IPS-18a (cell line): Measurements from ENCODE around the gene GCA.

Experiments
- H3K27ac ChIP-seq: one replicate; pipeline ENCODE4 v1.5.1; 2013; ENCODE audit warnings: low read length
- H3K27me3 ChIP-seq: one replicate; pipeline ENCODE4 v1.6.1; 2013; ENCODE audit warnings: mild to moderate bottlenecking, low read length; ENCODE audit not compliant: control insufficient read depth, insufficient read depth
- H3K36me3 ChIP-seq: one replicate; pipeline ENCODE4 v1.6.1; 2013; ENCODE audit warnings: low read depth, low read length; ENCODE audit not compliant: control insufficient read depth
- H3K4me1 ChIP-seq: one replicate; pipeline ENCODE4 v1.6.1; 2013; ENCODE audit warnings: low read depth, low read length; ENCODE audit not compliant: control insufficient read depth
- H3K4me3 ChIP-seq: one replicate; pipeline ENCODE4 v1.5.1; 2013; ENCODE audit warnings: low read length
- H3K9ac ChIP-seq: one replicate; pipeline ENCODE4 v1.6.1; 2013; ENCODE audit warnings: mild to moderate bottlenecking, low read length, moderate library complexity
- H3K9me3 ChIP-seq: one replicate; pipeline ENCODE4 v1.6.1; 2013; ENCODE audit warnings: low read depth, low read length; ENCODE audit not compliant: control insufficient read depth

The GCA gene

GRCh38 chr2:162316590-162316989 lies 27.3 kb upstream of the GCA start:
- Histone ChIP-seq H3K36me3 (no peaks in the 10 kb centered on the region), H3K4me3 (no peak overlapping the region), H3K27ac (no peak overlapping the region), H3K27me3 (peaks cover 26% of the 10 kb centered on the region), H3K9me3 (no peaks in the 10 kb centered on the region), H3K4me1 (peaks cover 15% of the 10 kb centered on the region), H3K9ac (no peak overlapping the region)

- Histone ChIP-seq H3K9me3 (no peaks in the 10 kb centered on the region), H3K9ac (no peak overlapping the region), H3K4me3 (peak overlapping the region; percentile 72), H3K27ac (no peak overlapping the region), H3K27me3 (peaks cover 26% of the 10 kb centered on the region), H3K36me3 (no peaks in the 10 kb centered on the region), H3K4me1 (peaks cover 15% of the 10 kb centered on the region)
These were observed 26.7 kb upstream of the GCA start for GRCh38 chr2:162317058-162317742.

GRCh38 chr2:162317861-162318327 lies 26.0 kb upstream of the GCA start:
- H3K4me3 ChIP-seq: peak overlapping the region; percentile 72
- peaks cover 26% of the 10 kb centered on the region for H3K27me3 ChIP-seq
- H3K4me1 ChIP-seq: peaks cover 15% of the 10 kb centered on the region
- H3K36me3 ChIP-seq: no peaks in the 10 kb centered on the region
- H3K27ac ChIP-seq: no peak overlapping the region
- no peak overlapping the region for H3K9ac ChIP-seq
- no peaks in the 10 kb centered on the region for H3K9me3 ChIP-seq

GRCh38 chr2:162318328-162319180 lies 25.4 kb upstream of the GCA start, which contains the start of gene IFIH1:
Gene IFIH1 (minus strand): TSS chr2:162318684. CDS start chr2:162318307, 377 bp downstream.
- Histone ChIP-seq H3K9ac (peak within 1 kb of the TSS; percentile 31), H3K9me3 (no peaks in the 10 kb centered on the region), H3K36me3 (no peaks in the 10 kb centered on the region), H3K27ac (no peak within 1 kb of the TSS), H3K4me3 (peak within 1 kb of the TSS; percentile 72), H3K27me3 (peaks cover 26% of the 10 kb centered on the region), H3K4me1 (peaks cover 15% of the 10 kb centered on the region)

GRCh38 chr2:162320864-162321517 lies 22.9 kb upstream of the GCA start:
- peaks cover 15% of the 10 kb centered on the region for H3K4me1 ChIP-seq
- no peaks in the 10 kb centered on the region for H3K36me3 ChIP-seq
- no peak overlapping the region for H3K9ac ChIP-seq
- H3K9me3 ChIP-seq: no peaks in the 10 kb centered on the region
- peaks cover 26% of the 10 kb centered on the region for H3K27me3 ChIP-seq
- H3K4me3 ChIP-seq: no peak overlapping the region
- H3K27ac ChIP-seq: no peak overlapping the region

- H3K9me3 ChIP-seq: no peaks in the 10 kb centered on the region
- H3K4me1 ChIP-seq: peaks cover 10% of the 10 kb centered on the region
- no peak overlapping the region for H3K9ac ChIP-seq
- no peaks in the 10 kb centered on the region for H3K27me3 ChIP-seq
- no peak overlapping the region for H3K27ac ChIP-seq
- H3K36me3 ChIP-seq: no peaks in the 10 kb centered on the region
- H3K4me3 ChIP-seq: no peak overlapping the region
These were observed 19.0 kb upstream of the GCA start for GRCh38 chr2:162324953-162325352.

- no peaks in the 10 kb centered on the region for H3K9me3 ChIP-seq
- no peaks in the 10 kb centered on the region for H3K27me3 ChIP-seq
- no peak overlapping the region for H3K9ac ChIP-seq
- no peaks in the 10 kb centered on the region for H3K4me1 ChIP-seq
- H3K36me3 ChIP-seq: no peaks in the 10 kb centered on the region
- no peak overlapping the region for H3K27ac ChIP-seq
- H3K4me3 ChIP-seq: no peak overlapping the region
These were observed 16.7 kb upstream of the GCA start for GRCh38 chr2:162327134-162327769.

GRCh38 chr2:162327806-162328205 lies 16.1 kb upstream of the GCA start:
- no peaks in the 10 kb centered on the region for H3K36me3 ChIP-seq
- no peaks in the 10 kb centered on the region for H3K4me1 ChIP-seq
- no peaks in the 10 kb centered on the region for H3K9me3 ChIP-seq
- H3K4me3 ChIP-seq: no peak overlapping the region
- H3K9ac ChIP-seq: no peak overlapping the region
- no peak overlapping the region for H3K27ac ChIP-seq
- H3K27me3 ChIP-seq: no peaks in the 10 kb centered on the region

GRCh38 chr2:162328424-162329157 lies 15.3 kb upstream of the GCA start:
- Histone ChIP-seq H3K9me3 (no peaks in the 10 kb centered on the region), H3K4me1 (no peaks in the 10 kb centered on the region), H3K27ac (no peak overlapping the region), H3K27me3 (no peaks in the 10 kb centered on the region), H3K9ac (no peak overlapping the region), H3K4me3 (no peak overlapping the region), H3K36me3 (no peaks in the 10 kb centered on the region)

GRCh38 chr2:162330881-162331280 lies 13.1 kb upstream of the GCA start:
- Histone ChIP-seq H3K9me3 (no peaks in the 10 kb centered on the region), H3K4me1 (no peaks in the 10 kb centered on the region), H3K4me3 (no peak overlapping the region), H3K27ac (no peak overlapping the region), H3K27me3 (no peaks in the 10 kb centered on the region), H3K36me3 (no peaks in the 10 kb centered on the region), H3K9ac (no peak overlapping the region)
